ENCODE results near the gene MBIP. TPM values are rescaled to one million over a fixed set of nuclear protein-coding genes. Genes with fewer than 3 reads are reported as not detected.

Gene MBIP
- total and polyA plus RNA-seq, 9 donors, result 18.4 to 35.2 (median 25.3) TPM

- Histone ChIP-seq H3K4me1 (ENCODE audit: insufficient read depth) (no peaks in the 10 kb centered on the region), H3K9me3 (no peaks in the 10 kb centered on the region), H3K27ac (peak overlapping the region; percentile 62 to 69), H3K27me3 (no peaks in the 10 kb centered on the region), H3K36me3 (no peaks in the 10 kb centered on the region), H3K4me3 (peak overlapping the region; percentile 56)
- DNase-seq, result no peak
- intact Hi-C loops (cut with DNase I), result no loop called here
- WGBS, 3 donors, result 0% methylated on average over 9 of the region's 9 CpGs
- no peak for TF ChIP-seq CTCF (IDR thresholded peaks at IDR 0.05)
- TF ChIP-seq EP300 (IDR thresholded peaks at IDR 0.05), result no peak
- no peak for TF ChIP-seq POLR2A (IDR thresholded peaks at IDR 0.05)
Observed at GRCh38 chr14:36319899-36320199, 588 bp downstream of the MBIP start.

GRCh38 chr14:36317650-36318049 is 2.8 kb downstream of the MBIP start:
- no peak overlapping the region for H3K4me3 ChIP-seq
- H3K4me1 ChIP-seq (ENCODE audit: insufficient read depth), result no peaks in the 10 kb centered on the region
- H3K27ac ChIP-seq, result no peak overlapping the region
- no peaks in the 10 kb centered on the region for H3K27me3 ChIP-seq
- TF ChIP-seq POLR2A (IDR thresholded peaks at IDR 0.05) (no peak), CTCF (IDR thresholded peaks at IDR 0.05) (no peak), EP300 (IDR thresholded peaks at IDR 0.05) (no peak)
- no peaks in the 10 kb centered on the region for H3K9me3 ChIP-seq
- WGBS, 3 donors, result 88 to 95% (median 92%) methylated on average over 2 of the region's 2 CpGs
- intact Hi-C loops (cut with DNase I), result no loop called here
- no peak for DNase-seq
- no peaks in the 10 kb centered on the region for H3K36me3 ChIP-seq

- H3K4me1 ChIP-seq (ENCODE audit: insufficient read depth), result no peaks in the 10 kb centered on the region
- no peaks in the 10 kb centered on the region for H3K36me3 ChIP-seq
- H3K9me3 ChIP-seq, result no peaks in the 10 kb centered on the region
- no peaks in the 10 kb centered on the region for H3K27me3 ChIP-seq
- no peak overlapping the region for H3K27ac ChIP-seq
- intact Hi-C loops (cut with DNase I), result no loop called here
- no peak for DNase-seq
- H3K4me3 ChIP-seq, result no peak overlapping the region
- TF ChIP-seq CTCF (IDR thresholded peaks at IDR 0.05) (no peak), POLR2A (IDR thresholded peaks at IDR 0.05) (no peak), EP300 (IDR thresholded peaks at IDR 0.05) (no peak)
- 74 to 83% (median 77%) methylated on average over 1 of the region's 1 CpG for WGBS, 3 donors
Observed at GRCh38 chr14:36316131-36316530, 4.3 kb downstream of the MBIP start.

- Histone ChIP-seq H3K36me3 (no peaks in the 10 kb centered on the region), H3K27me3 (no peaks in the 10 kb centered on the region), H3K9me3 (no peaks in the 10 kb centered on the region), H3K27ac (no peak overlapping the region), H3K4me3 (no peak overlapping the region), H3K4me1 (ENCODE audit: insufficient read depth) (no peaks in the 10 kb centered on the region)
- 68 to 71% (median 70%) methylated on average over 3 of the region's 3 CpGs for WGBS, 3 donors
- no peak for DNase-seq
- TF ChIP-seq EP300 (IDR thresholded peaks at IDR 0.05) (no peak), CTCF (IDR thresholded peaks at IDR 0.05) (no peak), POLR2A (IDR thresholded peaks at IDR 0.05) (no peak)
- intact Hi-C loops (cut with DNase I), result no loop called here
Observed at GRCh38 chr14:36315159-36315853, 5.1 kb downstream of the MBIP start.

All from ovary (tissue), 9 donors.